Skin epidermis (tissue), 12 donors: ENCODE measurements around the gene UNC80.
A peak's percentile ranks its signal among the peaks of the same experiment; 100 is the strongest.

Experiments used
- H3K27ac ChIP-seq, 21 experiments: fragments of 200-600 bp; sonication (generic) in 11 of 21; one replicate each; pipeline ENCODE4 v1.5.0; 2020; ENCODE audit warnings: mild to moderate bottlenecking in 3 of 21, inconsistent platforms in 2 of 21, moderate library complexity in 2 of 21
- H3K4me3 ChIP-seq, 7 experiments: fragments of 200-600 bp; sonication (generic) in 2 of 7; one replicate each; pipeline ENCODE4 v1.5.0; 2020; ENCODE audit warnings: inconsistent platforms in 2 of 7, mild to moderate bottlenecking in 2 of 7, moderate library complexity in 1 of 7

UNC80 gene, protein sequence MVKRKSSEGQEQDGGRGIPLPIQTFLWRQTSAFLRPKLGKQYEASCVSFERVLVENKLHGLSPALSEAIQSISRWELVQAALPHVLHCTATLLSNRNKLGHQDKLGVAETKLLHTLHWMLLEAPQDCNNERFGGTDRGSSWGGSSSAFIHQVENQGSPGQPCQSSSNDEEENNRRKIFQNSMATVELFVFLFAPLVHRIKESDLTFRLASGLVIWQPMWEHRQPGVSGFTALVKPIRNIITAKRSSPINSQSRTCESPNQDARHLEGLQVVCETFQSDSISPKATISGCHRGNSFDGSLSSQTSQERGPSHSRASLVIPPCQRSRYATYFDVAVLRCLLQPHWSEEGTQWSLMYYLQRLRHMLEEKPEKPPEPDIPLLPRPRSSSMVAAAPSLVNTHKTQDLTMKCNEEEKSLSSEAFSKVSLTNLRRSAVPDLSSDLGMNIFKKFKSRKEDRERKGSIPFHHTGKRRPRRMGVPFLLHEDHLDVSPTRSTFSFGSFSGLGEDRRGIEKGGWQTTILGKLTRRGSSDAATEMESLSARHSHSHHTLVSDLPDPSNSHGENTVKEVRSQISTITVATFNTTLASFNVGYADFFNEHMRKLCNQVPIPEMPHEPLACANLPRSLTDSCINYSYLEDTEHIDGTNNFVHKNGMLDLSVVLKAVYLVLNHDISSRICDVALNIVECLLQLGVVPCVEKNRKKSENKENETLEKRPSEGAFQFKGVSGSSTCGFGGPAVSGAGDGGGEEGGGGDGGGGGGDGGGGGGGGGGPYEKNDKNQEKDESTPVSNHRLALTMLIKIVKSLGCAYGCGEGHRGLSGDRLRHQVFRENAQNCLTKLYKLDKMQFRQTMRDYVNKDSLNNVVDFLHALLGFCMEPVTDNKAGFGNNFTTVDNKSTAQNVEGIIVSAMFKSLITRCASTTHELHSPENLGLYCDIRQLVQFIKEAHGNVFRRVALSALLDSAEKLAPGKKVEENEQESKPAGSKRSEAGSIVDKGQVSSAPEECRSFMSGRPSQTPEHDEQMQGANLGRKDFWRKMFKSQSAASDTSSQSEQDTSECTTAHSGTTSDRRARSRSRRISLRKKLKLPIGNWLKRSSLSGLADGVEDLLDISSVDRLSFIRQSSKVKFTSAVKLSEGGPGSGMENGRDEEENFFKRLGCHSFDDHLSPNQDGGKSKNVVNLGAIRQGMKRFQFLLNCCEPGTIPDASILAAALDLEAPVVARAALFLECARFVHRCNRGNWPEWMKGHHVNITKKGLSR (N-terminal part only)

DNA sequence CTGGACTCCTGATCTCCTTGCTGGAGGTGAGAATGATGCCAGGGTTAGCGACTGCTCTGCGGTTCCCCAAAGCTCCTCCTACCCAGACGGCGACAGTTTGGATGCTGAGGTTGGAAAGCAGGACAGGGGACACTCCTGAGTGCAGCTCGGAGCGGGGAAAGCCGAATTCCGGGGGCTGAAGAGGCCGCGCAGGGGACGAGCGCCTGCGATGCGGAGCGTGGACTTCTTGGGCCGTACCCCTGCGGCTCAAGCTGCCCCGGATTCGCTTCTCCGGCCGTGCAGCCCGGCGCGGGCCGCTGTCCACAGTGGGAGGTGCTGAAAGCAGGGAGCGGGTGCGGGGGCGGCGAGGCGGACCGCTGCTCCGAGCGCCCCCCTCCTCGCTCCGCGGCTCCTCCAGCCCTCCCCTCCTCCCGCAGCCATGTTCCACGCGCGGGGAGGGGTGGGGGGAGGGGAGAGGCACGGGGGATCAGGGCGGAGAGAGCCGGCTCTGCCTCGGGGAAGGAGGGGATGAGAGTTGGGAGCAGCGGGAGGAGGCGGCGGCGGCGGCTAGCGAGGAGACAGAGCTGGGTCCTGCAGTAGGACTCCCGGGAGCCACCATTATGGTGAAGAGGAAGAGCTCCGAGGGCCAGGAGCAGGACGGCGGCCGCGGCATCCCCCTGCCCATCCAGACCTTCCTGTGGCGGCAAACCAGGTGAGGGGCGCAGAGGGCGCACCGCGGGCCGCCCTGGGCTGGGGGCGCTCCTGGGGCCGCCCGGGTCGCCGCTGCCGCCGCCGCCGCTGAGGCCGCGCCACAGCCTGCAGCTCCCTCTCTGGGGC lies at the start of gene UNC80:
Gene UNC80, plus strand, starts transcription at position 359 of the 816 bp plus-strand sequence. Its CDS starts 241 bp downstream, at position 600.
- Histone ChIP-seq H3K27ac (no peak within 1 kb of the TSS), H3K4me3 (peak within 1 kb of the TSS in 2 of 7 experiments; percentile 17 to 27)

- no peak overlapping the region for H3K4me3 ChIP-seq
- no peak overlapping the region for H3K27ac ChIP-seq
Measured at GRCh38 chr2:209726311-209726710, 45.3 kb upstream of the UNC80 start.

GRCh38 chr2:209727077-209727476 lies 44.6 kb upstream of the UNC80 start:
- H3K4me3 ChIP-seq, result no peak overlapping the region
- no peak overlapping the region for H3K27ac ChIP-seq

GRCh38 chr2:209734805-209735204 lies 36.8 kb upstream of the UNC80 start:
- H3K27ac ChIP-seq, result no peak overlapping the region
- no peak overlapping the region for H3K4me3 ChIP-seq

GRCh38 chr2:209741953-209742352 lies 29.7 kb upstream of the UNC80 start:
- H3K27ac ChIP-seq, result no peak overlapping the region
- H3K4me3 ChIP-seq, result no peak overlapping the region

DNA sequence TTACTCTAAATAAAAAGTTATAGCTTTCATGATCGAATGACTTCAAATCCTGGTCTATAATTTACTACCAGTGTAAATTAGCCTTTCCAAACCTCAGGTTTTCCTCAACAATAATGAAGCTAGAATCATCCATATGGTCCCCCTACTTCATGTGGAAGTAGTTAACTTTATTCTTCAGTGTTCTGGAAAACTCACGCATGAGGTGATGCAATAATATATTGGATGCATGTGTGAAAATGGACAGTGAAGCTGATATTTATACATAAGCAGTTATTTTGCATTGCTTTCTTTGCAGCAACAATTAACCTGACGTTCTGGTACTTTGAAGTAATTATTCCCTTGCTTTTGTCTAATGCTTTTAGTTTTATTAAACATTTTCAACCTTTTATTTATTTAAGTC lies 18.6 kb upstream of the UNC80 start:
- Histone ChIP-seq H3K27ac (no peak overlapping the region), H3K4me3 (no peak overlapping the region)

- H3K4me3 ChIP-seq, result no peak overlapping the region
- no peak overlapping the region for H3K27ac ChIP-seq
Measured at GRCh38 chr2:209757163-209757562, 14.5 kb upstream of the UNC80 start.

DNA sequence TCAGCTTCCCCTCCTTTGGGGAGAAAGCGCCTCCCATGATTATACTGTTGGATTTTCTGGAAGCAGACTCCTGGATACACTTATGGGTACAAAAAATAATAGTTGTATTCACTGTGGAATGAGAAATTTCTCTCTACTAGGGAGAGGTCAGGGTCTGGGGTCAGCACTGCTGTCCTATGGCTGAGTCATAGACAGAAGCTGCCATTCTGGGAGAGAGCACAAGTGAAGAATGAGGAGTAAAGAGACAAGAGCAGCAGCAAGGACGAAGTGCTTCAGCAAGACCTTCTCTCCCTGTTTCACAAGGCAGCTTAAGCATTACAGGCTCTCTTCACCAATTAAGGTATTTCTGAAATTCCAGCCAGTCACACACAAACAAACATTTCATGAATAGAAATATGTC lies 10.1 kb upstream of the UNC80 start:
- no peak overlapping the region for H3K27ac ChIP-seq

DNA sequence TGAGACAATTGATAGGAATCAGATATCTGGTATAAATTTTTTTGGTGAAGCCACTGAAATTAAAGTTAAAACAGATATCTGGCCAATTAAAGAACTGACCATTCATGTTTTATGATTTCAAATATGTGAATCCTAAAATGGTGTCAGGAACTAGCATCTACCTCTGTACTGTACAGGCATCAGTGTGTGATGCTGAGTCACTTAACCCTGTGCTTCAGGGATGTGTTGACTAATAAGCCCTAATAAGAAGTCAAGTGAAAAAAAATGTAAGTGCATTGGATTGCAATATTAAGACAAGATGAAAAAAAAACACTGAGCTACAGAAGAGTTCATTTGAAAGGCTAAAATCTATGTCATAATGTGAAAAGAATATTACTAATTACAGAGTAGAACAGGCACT lies 9.1 kb upstream of the UNC80 start:
- Histone ChIP-seq H3K4me3 (no peak overlapping the region), H3K27ac (no peak overlapping the region)

More for the DNA sequence above, 10.1 kb upstream of the UNC80 start:
- no peak overlapping the region for H3K4me3 ChIP-seq

DNA sequence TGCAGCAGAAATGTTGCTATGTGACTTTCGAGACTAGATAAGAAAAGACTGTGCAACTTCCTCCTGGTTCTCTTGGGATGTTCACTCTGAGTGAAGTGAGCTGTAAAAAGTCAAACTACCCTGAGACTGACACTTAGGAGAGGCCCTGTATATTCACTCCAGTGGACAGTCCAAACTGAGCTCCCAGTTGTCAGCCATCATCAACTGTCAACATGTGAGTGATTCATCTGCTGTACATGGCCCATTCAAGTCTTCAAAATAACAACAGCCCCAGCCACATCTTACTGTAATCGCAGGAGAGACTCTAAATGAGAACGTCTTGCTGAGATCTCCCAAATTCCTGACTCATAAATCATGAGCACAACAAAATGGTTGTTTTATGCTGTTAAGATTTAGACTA lies 8.5 kb upstream of the UNC80 start:
- Histone ChIP-seq H3K4me3 (no peak overlapping the region), H3K27ac (no peak overlapping the region)

DNA sequence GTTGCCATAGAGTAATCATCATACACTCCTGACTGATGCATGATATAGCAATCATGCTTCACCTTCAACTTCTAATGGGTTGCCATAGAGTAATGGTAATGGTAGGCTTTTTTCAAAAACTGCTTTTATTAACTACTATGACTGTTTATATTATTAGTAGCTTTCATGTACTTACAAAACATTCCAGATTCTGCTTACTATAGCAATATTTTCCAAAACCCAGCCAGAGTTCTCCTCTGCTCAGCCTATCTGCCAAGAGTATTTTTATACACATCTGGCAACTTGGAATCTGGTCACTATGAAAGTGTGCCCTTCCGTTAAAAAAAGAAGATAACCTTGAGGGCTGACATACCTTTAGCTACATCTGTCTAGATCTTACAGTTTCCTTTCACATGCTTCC lies 5.0 kb upstream of the UNC80 start:
- no peak overlapping the region for H3K27ac ChIP-seq

GRCh38 chr2:209767316-209767715 lies 4.3 kb upstream of the UNC80 start:
- H3K4me3 ChIP-seq, result no peak overlapping the region
- H3K27ac ChIP-seq, result no peak overlapping the region

More for the DNA sequence above, 5.0 kb upstream of the UNC80 start:
- no peak overlapping the region for H3K4me3 ChIP-seq

- Histone ChIP-seq H3K27ac (no peak overlapping the region), H3K4me3 (no peak overlapping the region)
Measured at GRCh38 chr2:209768557-209768956, 3.1 kb upstream of the UNC80 start.

- Histone ChIP-seq H3K4me3 (peak overlapping the region in 1 of 7 experiments; percentile 27), H3K27ac (no peak overlapping the region)
Measured at GRCh38 chr2:209772290-209772685, 656 bp downstream of the UNC80 start.

GRCh38 chr2:209773377-209773776 lies 1.7 kb downstream of the UNC80 start:
- Histone ChIP-seq H3K27ac (no peak overlapping the region), H3K4me3 (no peak overlapping the region)

DNA sequence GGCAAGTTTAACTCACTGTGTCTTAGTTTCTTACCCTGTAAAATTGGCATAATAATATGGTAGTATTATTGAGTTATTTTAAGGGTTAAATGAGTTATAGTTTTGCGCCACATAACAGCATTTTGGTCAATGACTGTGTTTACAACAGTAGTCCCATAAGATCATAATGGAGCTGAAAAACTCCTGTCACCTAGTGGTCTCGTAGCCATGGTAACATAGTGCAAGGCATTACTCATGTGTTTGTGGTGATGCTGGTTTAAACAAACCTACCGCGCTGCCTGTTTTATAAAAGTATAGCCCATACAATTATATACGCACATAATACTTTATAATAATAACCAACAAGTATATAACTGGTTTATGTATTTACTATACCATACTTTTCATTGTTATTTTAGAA lies 15.8 kb downstream of the UNC80 start:
- Histone ChIP-seq H3K27ac (no peak overlapping the region), H3K4me3 (no peak overlapping the region)

- Histone ChIP-seq H3K4me3 (no peak overlapping the region), H3K27ac (no peak overlapping the region)
Measured at GRCh38 chr2:209788925-209789324, 17.3 kb downstream of the UNC80 start.

DNA sequence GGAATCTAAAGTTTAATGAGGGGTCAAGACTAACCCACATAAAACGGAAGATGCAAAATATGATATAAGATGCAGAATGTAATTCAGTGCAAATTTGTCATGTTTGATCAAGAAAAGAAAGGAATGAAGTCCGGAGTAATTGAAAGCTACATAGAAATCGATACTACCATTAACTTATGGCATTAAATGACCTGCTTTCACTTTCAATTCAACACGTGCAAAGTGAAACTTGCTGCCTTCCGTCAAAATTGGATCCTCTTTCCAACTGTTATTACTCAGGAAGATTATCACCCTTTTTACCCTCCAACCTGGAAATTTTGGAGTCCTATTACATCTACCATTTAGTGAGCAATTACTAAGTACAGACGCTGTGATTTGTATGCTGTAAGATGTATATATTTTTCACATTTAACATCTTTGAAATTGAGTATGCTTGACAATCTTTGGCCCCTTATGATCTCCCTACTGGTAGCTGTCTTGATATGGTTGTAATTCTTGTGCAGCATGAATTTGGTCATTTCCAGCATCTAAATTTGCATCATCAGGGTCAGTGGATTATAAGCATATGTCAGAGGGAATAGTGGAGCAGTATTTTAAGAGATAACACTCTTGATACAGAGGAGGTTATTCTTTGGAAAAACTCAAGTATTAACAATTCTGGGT lies 18.6 kb downstream of the UNC80 start:
- no peak overlapping the region for H3K4me3 ChIP-seq
- peak overlapping the region in 1 of 21 experiments; percentile 42 for H3K27ac ChIP-seq

DNA sequence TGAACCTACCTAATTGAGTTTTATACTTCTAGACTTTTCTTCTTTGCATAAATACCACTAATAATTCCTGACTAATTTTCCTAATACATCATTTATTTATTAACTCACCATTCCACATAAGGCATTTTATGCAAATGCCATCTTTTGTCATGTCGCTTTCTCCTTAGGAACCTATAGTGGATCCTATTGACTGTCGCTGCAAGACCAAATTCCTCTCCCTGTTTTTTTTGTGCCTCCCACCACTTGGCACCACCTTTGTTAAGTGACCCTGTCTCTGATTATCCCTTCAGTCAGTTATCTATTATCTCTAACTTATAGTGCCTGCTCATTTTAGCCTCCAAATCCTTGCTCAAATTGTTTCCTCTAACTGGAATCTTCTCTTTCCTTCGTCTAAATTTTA lies 19.5 kb downstream of the UNC80 start:
- H3K27ac ChIP-seq, result no peak overlapping the region
- no peak overlapping the region for H3K4me3 ChIP-seq
